ENCODE results near the gene RPIA.
A peak's percentile ranks its signal among the peaks of the same experiment; 100 is the strongest.
"Not testable (repeated sequence)": the region's sequence is repeated elsewhere in the genome, so short reads cannot be mapped to it uniquely, and the experiment has no call there.

RPIA gene

DNA sequence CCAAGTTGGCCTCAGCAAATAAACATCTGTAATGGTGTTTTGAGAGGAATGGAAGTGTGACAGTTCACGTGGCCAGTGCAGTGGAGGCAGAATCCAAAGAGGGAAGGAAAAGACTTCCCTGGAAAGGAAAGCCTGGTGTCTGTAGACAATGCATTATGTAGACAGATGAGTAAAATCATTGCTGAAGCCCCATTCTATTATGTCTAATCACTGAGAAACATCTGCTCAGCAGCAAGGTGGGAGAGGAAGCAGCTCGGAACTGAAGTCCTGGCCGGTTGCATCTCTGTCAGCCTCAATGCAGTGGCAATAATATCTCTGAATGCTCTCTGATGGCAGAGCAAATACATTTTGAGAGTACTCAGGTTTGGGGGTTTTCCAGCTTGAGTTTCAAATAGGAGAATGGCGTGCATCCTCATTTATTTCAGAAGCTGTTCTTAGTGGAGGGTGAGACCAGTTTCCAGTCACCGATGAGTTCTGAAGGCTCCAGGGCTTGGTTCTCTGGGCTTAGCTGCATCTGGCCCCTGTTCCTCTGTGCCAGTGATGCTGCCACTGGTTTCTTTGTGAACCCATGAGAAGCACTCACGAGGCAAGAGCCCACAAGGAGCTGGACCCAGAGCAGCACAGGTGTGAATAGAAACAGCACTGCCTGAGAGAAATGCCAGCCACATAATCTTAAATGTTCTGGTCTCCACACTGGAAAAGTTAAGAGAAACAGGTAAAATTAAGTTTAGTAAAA is 63.3 kb downstream of the RPIA start:
- no peak overlapping the region for H3K4me3 ChIP-seq (ENCODE audit: low read depth, low read length)
- TF ChIP-seq, protein P1, sequence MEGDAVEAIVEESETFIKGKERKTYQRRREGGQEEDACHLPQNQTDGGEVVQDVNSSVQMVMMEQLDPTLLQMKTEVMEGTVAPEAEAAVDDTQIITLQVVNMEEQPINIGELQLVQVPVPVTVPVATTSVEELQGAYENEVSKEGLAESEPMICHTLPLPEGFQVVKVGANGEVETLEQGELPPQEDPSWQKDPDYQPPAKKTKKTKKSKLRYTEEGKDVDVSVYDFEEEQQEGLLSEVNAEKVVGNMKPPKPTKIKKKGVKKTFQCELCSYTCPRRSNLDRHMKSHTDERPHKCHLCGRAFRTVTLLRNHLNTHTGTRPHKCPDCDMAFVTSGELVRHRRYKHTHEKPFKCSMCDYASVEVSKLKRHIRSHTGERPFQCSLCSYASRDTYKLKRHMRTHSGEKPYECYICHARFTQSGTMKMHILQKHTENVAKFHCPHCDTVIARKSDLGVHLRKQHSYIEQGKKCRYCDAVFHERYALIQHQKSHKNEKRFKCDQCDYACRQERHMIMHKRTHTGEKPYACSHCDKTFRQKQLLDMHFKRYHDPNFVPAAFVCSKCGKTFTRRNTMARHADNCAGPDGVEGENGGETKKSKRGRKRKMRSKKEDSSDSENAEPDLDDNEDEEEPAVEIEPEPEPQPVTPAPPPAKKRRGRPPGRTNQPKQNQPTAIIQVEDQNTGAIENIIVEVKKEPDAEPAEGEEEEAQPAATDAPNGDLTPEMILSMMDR (IDR thresholded peaks at IDR 0.05; ENCODE audit: low read depth, low read length, missing control alignments): no peak
- DNase-seq (ENCODE audit: low read depth): peak; percentile 29

DNA sequence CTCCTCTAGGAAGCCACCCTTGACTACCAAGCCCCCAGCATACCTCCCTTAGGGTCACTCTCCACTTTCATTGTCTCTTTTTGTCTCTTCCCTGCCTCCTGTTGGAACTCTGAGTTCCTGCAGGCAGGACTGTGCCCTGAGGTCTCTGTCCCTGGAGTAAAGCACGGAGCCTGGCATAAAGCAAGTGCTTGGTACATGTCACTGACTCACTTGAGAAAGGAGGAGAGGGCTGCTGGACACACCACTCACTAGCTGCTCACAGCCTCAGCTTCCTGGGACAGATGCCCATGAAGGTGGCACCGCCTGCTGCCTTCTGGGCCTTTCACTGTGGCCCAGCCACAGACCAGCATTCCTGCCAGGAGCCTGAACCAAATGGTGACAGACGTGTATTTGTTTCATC is 64.4 kb downstream of the RPIA start:
- TF ChIP-seq, protein P1 (IDR thresholded peaks at IDR 0.05; ENCODE audit: low read depth, low read length, missing control alignments): no peak
- no peak overlapping the region for H3K4me3 ChIP-seq (ENCODE audit: low read depth, low read length)
- no peak for DNase-seq (ENCODE audit: low read depth)

DNA sequence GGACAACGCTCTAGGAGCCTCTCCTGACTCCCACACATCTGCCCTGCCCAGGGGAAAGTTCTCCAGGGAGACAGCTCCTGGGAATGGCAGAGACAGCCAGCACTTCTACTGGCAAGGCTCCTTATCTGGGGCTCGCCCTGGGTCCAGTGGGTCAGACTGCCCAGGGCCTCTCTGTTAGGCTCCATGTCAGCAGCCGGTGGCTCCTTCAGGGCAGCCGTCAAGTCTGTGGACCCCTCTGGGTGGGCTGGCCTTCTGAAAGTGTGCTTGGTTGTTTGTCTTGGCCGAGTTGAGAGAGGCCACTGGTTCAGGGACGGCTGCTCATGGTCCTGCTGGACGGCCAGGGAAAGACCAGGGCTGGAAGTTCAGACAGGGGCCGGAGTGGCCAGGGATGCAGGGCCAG is 65.6 kb downstream of the RPIA start:
- TF ChIP-seq, protein P1 (IDR thresholded peaks at IDR 0.05; ENCODE audit: low read depth, low read length, missing control alignments): no peak
- H3K4me3 ChIP-seq (ENCODE audit: low read depth, low read length): no peak overlapping the region
- DNase-seq (ENCODE audit: low read depth): no peak

DNA sequence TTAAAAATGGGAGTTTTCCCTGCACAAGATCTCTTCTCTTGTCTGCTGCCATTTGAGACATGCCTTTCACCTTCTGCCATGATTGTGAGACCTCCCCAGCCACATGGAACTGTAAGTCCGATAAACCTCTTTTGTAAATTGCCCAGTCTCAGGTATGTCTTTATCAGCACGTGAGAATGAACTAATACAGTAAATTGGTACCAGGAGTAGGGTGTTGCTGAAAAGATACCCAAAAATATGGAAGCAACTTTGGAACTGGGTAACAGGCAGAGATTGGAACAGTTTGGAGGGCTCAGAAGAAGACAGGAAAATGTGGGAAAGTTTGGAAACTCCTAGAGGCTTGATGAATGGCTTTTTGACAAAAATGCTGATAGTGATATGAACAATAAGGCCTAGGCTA is 67.2 kb downstream of the RPIA start:
- DNase-seq (ENCODE audit: low read depth): not testable (repeated sequence)

DNA sequence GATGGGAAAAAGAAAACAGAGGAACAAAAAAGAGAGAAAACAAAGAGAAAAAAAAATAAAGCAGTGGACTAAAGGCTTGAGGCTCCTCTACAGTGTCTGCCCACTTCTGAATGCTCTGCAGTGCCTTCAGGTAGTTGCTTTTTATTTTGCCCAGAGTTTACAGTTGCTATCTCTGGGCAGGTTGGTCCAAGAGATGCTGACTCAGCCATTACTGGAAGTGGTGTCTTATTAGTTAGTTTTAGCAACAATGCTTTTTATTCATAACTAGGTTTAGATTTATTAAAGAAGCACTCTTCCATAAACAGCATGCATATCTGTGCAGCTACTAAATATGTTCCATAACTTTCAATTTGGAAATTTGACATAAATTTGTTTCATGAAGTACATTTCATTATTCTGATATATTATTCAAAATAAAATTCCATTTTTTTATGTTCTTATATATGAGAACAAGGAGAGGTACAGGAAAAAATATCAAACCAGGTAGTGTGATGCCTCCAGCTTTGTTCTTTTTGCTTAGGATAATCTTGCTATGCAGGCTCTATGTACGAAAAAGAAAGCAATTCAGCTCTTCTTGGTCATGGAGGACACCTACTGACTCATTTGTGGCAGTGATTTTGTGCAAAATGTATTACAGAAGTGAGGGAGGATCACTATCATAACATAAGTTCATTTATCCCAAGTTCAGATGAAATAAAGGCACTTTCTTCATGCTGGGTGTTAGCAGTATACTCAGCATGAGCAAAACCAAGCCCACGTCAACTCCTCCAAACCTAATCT is 69.5 kb downstream of the RPIA start:
- DNase-seq (ENCODE audit: low read depth): no peak
- no peak overlapping the region for H3K4me3 ChIP-seq (ENCODE audit: low read depth, low read length)
- TF ChIP-seq, protein P1 (IDR thresholded peaks at IDR 0.05; ENCODE audit: low read depth, low read length, missing control alignments): no peak

More for the DNA sequence above, 67.2 kb downstream of the RPIA start:
- H3K4me3 ChIP-seq (ENCODE audit: low read depth, low read length): not testable (repeated sequence)

DNA sequence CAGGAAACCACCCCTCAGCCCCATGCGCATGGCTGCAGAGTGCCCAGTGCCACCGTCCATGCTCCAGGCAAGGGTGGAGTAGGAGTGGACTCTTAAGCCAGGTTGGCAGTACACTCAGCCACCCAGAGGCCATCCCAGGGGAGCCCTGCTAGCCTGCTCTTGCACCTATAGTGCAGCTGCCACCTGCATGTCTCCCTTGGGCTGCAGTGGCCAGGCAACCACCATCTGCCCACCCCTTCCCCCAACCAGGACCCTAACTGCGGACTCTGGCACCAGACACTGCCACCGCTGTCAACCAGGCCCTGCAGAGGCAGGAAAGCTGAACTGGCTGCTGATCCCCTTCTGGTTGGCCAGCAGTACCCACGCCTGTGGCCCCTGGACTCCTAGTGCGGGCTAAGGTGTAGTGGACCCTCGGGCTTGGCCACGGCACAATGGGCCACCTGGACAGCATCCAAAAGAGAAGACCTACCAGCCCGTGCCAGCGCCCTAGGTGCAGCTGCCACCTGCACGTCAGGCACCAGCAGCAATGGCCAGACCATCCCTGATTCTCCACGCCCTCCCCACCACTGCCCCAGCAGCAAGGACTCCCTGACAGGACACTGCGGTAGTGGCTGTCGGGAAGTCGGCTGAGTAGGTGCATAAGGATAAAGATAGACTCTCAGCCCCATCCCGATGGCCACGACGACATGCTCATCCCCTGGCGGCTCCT is 72.8 kb downstream of the RPIA start:
- TF ChIP-seq, protein P1 (IDR thresholded peaks at IDR 0.05; ENCODE audit: low read depth, low read length, missing control alignments): peak; percentile 4
- no peak for DNase-seq (ENCODE audit: low read depth)
- no peak overlapping the region; the same call in 1 of the 2 replicates for H3K4me3 ChIP-seq (ENCODE audit: low read depth, low read length)

DNA sequence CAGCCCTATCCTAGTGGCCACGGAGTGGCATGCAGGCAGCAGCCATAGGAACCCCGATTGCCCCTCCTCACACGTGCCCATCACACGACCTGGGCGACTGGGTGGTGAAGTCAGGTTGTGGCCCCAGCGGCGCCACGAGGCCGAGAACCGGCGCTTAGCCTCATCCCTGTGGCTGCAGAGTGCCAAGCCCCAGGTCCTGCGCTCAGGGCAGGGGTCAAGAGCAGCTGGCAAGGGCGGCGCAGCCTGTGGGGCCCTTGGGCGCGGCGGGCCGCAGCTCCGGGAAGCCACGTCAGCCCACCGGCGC is 73.3 kb downstream of the RPIA start:
- peak overlapping the region; percentile 60 for H3K4me3 ChIP-seq (ENCODE audit: low read depth, low read length)
- TF ChIP-seq, protein P1 (IDR thresholded peaks at IDR 0.05; ENCODE audit: low read depth, low read length, missing control alignments): no peak
- no peak for DNase-seq (ENCODE audit: low read depth)

Data from GM12864 (cell line).